MV-4-11 (cell line): ENCODE measurements around the gene FOXA3.

Experiments
- DNase-seq: peaks from one replicate; lab custom pipeline; 2025; lab: John Stamatoyannopoulos, UW

The FOXA3 gene

GRCh38 chr19:45863840-45864628, at the start of gene FOXA3:
Gene FOXA3 (plus strand): TSS chr19:45864326. CDS start chr19:45864457, 131 bp downstream.
- DNase-seq = peak; percentile 25

GRCh38 chr19:45814851-45815480, 49.2 kb upstream of the FOXA3 start, which contains the start of gene RSPH6A:
Gene RSPH6A (minus strand): TSS chr19:45815308. CDS start chr19:45815176, 132 bp downstream.
- no peak for DNase-seq

- no peak for DNase-seq
These were observed 48.5 kb upstream of the FOXA3 start for GRCh38 chr19:45815481-45816216.

GRCh38 chr19:45816236-45817009, 47.7 kb upstream of the FOXA3 start:
- DNase-seq = no peak

GRCh38 chr19:45817010-45817724, 47.0 kb upstream of the FOXA3 start:
- DNase-seq = peak; percentile 96

GRCh38 chr19:45817725-45818301, 46.3 kb upstream of the FOXA3 start:
- no peak for DNase-seq

- DNase-seq = no peak
These were observed 44.4 kb upstream of the FOXA3 start for GRCh38 chr19:45819769-45820168.

- no peak for DNase-seq
These were observed 43.6 kb upstream of the FOXA3 start for GRCh38 chr19:45820413-45821102.

GRCh38 chr19:45821103-45821521, 43.0 kb upstream of the FOXA3 start:
- DNase-seq = no peak

GRCh38 chr19:45821570-45821969, 42.6 kb upstream of the FOXA3 start:
- DNase-seq = no peak

- DNase-seq = no peak
These were observed 41.4 kb upstream of the FOXA3 start for GRCh38 chr19:45822716-45823115.

GRCh38 chr19:45823182-45823581, 40.9 kb upstream of the FOXA3 start:
- DNase-seq = no peak

GRCh38 chr19:45824041-45824471, 40.1 kb upstream of the FOXA3 start:
- no peak for DNase-seq

GRCh38 chr19:45824531-45825262, 39.4 kb upstream of the FOXA3 start:
- no peak for DNase-seq

- no peak for DNase-seq
These were observed 38.9 kb upstream of the FOXA3 start for GRCh38 chr19:45825263-45825605.

- DNase-seq = no peak
These were observed 37.9 kb upstream of the FOXA3 start for GRCh38 chr19:45825917-45826893.

- no peak for DNase-seq
These were observed 37.2 kb upstream of the FOXA3 start for GRCh38 chr19:45826934-45827333.

GRCh38 chr19:45827459-45828093, 36.5 kb upstream of the FOXA3 start:
- DNase-seq = no peak
